Measurements from ENCODE around the gene SCAF11. TPM values are rescaled to one million over a fixed set of nuclear protein-coding genes. Genes with fewer than 3 reads are reported as not detected.
"Not testable (repeated sequence)": the region's sequence is repeated elsewhere in the genome, so short reads cannot be mapped to it uniquely, and the experiment has no call there.

SCAF11 gene
- total RNA-seq, 1 experiment from 2014 or later = 79.8 TPM

GRCh38 chr12:46020768-46021167 lies 30.4 kb upstream of the SCAF11 start:
- intact Hi-C loops (cut with micrococcal nuclease) = no loop called here
- no peak overlapping the region for H3K9ac ChIP-seq (ENCODE audit: low read length)
- H3K9me2 ChIP-seq (ENCODE audit: insufficient read depth) = no peaks in the 10 kb centered on the region
- no peaks in the 10 kb centered on the region for H3K9me3 ChIP-seq (ENCODE audit: control insufficient read depth in 1 of 2, insufficient read depth in 1 of 2, low read depth in 1 of 2, low read length in 2 of 2)
- ATAC-seq (no peak), DNase-seq (ENCODE audit: low read depth, low spot score) (no peak)
- H3K36me3 ChIP-seq (ENCODE audit: control insufficient read depth in 1 of 2, insufficient read depth in 2 of 2, low read length in 2 of 2) = no peaks in the 10 kb centered on the region
- no peak overlapping the region for H3K4me2 ChIP-seq (ENCODE audit: low read length)
- no peaks in the 10 kb centered on the region for H3K27me3 ChIP-seq (ENCODE audit: insufficient read depth, low read length)
- TF ChIP-seq ZNF274 (IDR thresholded peaks at IDR 0.05; ENCODE audit: low read depth, low read length) = no peak
- TF ChIP-seq ZBTB33 (IDR thresholded peaks at IDR 0.05; ENCODE audit: extremely low read depth, insufficient replicate concordance, low read length) = no peak
- TF ChIP-seq EZH2phosphoT487 (IDR thresholded peaks at IDR 0.05; ENCODE audit: borderline replicate concordance) = no peak
- TF ChIP-seq EZH2 (IDR thresholded peaks at IDR 0.05) = no peak
- no peaks in the 10 kb centered on the region for H3K79me2 ChIP-seq (ENCODE audit: insufficient read depth, low read length)
- no peak overlapping the region for H3K4me3 ChIP-seq (replicated peaks in 1 of 2; ENCODE audit: low read depth in 1 of 2, low read length in 2 of 2)
- ChIA-PET RAD21 (ENCODE audit: low non-redundant PET in 1 of 2, low total read pairs in 2 of 2, uncharacterized antibody in 2 of 2, unreplicated experiment in 2 of 2) (no interaction called here), CTCF (no interaction called here), POLR2A (no interaction called here)
- H3K27ac ChIP-seq (ENCODE audit: low read depth, low read length) = no peak overlapping the region
- no peak overlapping the region for H2AFZ ChIP-seq (ENCODE audit: low read depth, low read length, poor library complexity, severe bottlenecking)
- no peaks in the 10 kb centered on the region for H4K20me1 ChIP-seq (ENCODE audit: insufficient read depth)
- no TSS peak for BruUV-seq (replicated peaks)
- no peaks in the 10 kb centered on the region for H3K4me1 ChIP-seq (ENCODE audit: control insufficient read depth in 1 of 2, insufficient read depth in 2 of 2, low read length in 2 of 2)

- H3K27me3 ChIP-seq (ENCODE audit: insufficient read depth, low read length); CTCF ChIA-PET: not testable (repeated sequence)
Observed at GRCh38 chr12:46018712-46019111, 28.3 kb upstream of the SCAF11 start.

GRCh38 chr12:46017866-46018375 lies 27.5 kb upstream of the SCAF11 start:
- H3K9ac ChIP-seq (ENCODE audit: low read length); H3K79me2 ChIP-seq (ENCODE audit: insufficient read depth, low read length); H2AFZ ChIP-seq (ENCODE audit: low read depth, low read length, poor library complexity, severe bottlenecking); H3K27me3 ChIP-seq (ENCODE audit: insufficient read depth, low read length); H4K20me1 ChIP-seq (ENCODE audit: insufficient read depth); H3K9me2 ChIP-seq (ENCODE audit: insufficient read depth); ATAC-seq; BruUV-seq (replicated peaks); H3K4me2 ChIP-seq (ENCODE audit: low read length); H3K4me1 ChIP-seq (ENCODE audit: control insufficient read depth in 1 of 2, insufficient read depth in 2 of 2, low read length in 2 of 2); intact Hi-C loops (cut with micrococcal nuclease); H3K9me3 ChIP-seq (ENCODE audit: control insufficient read depth in 1 of 2, insufficient read depth in 1 of 2, low read depth in 1 of 2, low read length in 2 of 2); RAD21 ChIA-PET (ENCODE audit: low non-redundant PET in 1 of 2, low total read pairs in 2 of 2, uncharacterized antibody in 2 of 2, unreplicated experiment in 2 of 2); H3K27ac ChIP-seq (ENCODE audit: low read depth, low read length); H3K36me3 ChIP-seq (ENCODE audit: control insufficient read depth in 1 of 2, insufficient read depth in 2 of 2, low read length in 2 of 2); H3K4me3 ChIP-seq (replicated peaks in 1 of 2; ENCODE audit: low read depth in 1 of 2, low read length in 2 of 2); CTCF ChIA-PET; DNase-seq (ENCODE audit: low read depth, low spot score); POLR2A ChIA-PET: not testable (repeated sequence)

More at GRCh38 chr12:46018712-46019111, 28.3 kb upstream of the SCAF11 start:
- H3K4me3 ChIP-seq (replicated peaks in 1 of 2; ENCODE audit: low read depth in 1 of 2, low read length in 2 of 2); POLR2A ChIA-PET; H3K27ac ChIP-seq (ENCODE audit: low read depth, low read length); H4K20me1 ChIP-seq (ENCODE audit: insufficient read depth); RAD21 ChIA-PET (ENCODE audit: low non-redundant PET in 1 of 2, low total read pairs in 2 of 2, uncharacterized antibody in 2 of 2, unreplicated experiment in 2 of 2); H3K4me1 ChIP-seq (ENCODE audit: control insufficient read depth in 1 of 2, insufficient read depth in 2 of 2, low read length in 2 of 2); H3K4me2 ChIP-seq (ENCODE audit: low read length); H2AFZ ChIP-seq (ENCODE audit: low read depth, low read length, poor library complexity, severe bottlenecking); H3K9ac ChIP-seq (ENCODE audit: low read length); H3K9me3 ChIP-seq (ENCODE audit: control insufficient read depth in 1 of 2, insufficient read depth in 1 of 2, low read depth in 1 of 2, low read length in 2 of 2); intact Hi-C loops (cut with micrococcal nuclease); ATAC-seq; H3K9me2 ChIP-seq (ENCODE audit: insufficient read depth); BruUV-seq (replicated peaks); DNase-seq (ENCODE audit: low read depth, low spot score); H3K79me2 ChIP-seq (ENCODE audit: insufficient read depth, low read length); H3K36me3 ChIP-seq (ENCODE audit: control insufficient read depth in 1 of 2, insufficient read depth in 2 of 2, low read length in 2 of 2): not testable (repeated sequence)

All from HCT116 (cell line).